HG02884 (cell line): ENCODE measurements around the gene ADAM19.

Experiments
- ATAC-seq: cut with Tn5 transposase; IDR thresholded peaks from one replicate; pipeline ENCODE4 v1.9.1; 2021; ENCODE audit warnings: mild to moderate bottlenecking, moderate library complexity; ENCODE audit not compliant: unreplicated experiment

Gene ADAM19

GRCh38 chr5:157543825-157544622 lies 31.6 kb downstream of the ADAM19 start:
- ATAC-seq, result no peak

DNA sequence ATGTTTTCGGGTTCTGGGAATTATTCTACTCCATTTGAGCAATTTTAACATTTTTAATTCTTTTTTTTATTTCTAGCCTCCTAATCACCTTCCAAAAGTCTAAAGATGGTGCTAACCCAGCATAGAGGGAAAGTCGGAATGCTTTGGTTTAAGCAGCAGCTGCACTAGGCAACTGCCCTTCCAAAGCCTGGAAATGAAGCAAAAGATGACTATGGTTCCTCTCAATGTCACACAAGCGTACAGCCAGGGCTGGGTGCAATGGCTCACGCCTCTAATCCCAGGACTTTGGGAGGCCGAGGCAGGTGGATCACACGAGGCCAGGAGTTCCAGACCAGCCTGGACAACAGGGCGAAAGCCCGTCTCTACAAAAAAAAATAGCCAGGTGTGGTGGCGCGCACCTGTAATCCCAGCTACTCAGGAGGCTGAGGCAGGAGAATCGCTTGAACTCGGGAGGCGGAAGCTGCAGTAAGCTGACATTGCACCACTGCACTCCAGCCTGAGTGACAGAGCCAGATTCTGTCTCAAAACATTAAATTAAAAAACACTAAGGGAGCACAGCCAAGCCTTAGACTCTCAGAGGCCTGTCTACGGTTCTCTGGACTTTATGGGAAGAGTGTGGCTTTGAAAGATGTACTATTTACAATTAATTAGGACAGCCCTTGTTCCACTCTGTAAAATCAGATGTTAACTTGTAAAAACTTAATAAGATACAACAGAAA lies 33.1 kb downstream of the ADAM19 start:
- no peak for ATAC-seq

DNA sequence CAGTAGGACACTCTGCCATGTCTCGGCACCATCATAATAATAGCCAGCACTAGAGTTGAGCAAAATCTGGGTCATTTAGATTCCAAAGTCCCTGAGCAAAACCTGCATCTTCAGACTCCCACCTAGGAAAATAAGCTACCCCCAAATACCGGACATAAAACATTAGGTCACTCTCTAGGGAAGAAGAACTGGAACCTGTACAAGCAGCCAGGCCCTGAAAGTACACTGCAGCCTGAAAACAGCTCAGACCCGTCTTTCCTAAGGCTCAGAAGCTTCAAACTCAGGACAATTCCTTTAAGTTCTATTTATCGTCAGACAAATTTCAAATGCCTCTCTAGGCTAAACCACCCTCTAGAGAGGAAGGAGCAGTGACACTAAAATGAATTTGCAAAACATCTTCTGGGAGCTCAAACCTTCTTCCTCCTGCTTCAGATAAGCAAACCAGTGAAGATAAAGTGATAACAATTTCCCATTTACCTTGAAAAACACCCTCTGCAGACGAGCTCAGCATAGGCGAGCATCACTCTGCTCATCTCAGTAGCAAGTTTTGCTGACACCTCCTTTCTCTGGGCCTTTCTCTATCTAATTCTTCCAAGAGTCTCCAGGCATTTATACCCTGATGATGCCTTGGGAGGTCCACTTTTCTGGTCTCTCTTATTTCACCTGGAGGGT lies 34.0 kb downstream of the ADAM19 start:
- ATAC-seq, result peak; percentile 4

GRCh38 chr5:157540707-157541446 lies 34.7 kb downstream of the ADAM19 start:
- peak; percentile 94 for ATAC-seq

GRCh38 chr5:157540124-157540523 lies 35.5 kb downstream of the ADAM19 start:
- no peak for ATAC-seq

- ATAC-seq, result no peak
Measured at GRCh38 chr5:157539503-157540022, 36.0 kb downstream of the ADAM19 start.

DNA sequence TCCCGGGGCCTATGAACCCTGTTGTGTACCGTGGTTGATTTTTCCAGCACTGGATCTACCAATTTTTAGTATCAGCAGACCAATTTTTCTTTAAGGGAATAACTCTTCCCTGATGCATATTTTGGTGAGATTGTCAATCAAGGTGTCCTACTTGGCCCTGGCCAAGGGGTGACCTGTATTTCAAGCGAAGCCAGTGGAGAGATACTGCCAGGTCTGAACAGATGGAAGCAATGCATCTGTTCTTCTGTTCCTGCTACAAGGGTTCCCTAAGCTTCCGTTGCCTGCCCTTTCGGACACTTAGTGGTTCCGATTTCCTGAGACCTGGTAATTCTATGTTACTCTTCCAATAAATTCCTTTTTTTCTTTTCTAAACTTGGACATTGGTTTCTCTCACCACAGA lies 37.3 kb downstream of the ADAM19 start:
- ATAC-seq, result no peak

- ATAC-seq, result no peak
Measured at GRCh38 chr5:157535042-157535865, 40.3 kb downstream of the ADAM19 start.

GRCh38 chr5:157533011-157533481 lies 42.5 kb downstream of the ADAM19 start:
- no peak for ATAC-seq

DNA sequence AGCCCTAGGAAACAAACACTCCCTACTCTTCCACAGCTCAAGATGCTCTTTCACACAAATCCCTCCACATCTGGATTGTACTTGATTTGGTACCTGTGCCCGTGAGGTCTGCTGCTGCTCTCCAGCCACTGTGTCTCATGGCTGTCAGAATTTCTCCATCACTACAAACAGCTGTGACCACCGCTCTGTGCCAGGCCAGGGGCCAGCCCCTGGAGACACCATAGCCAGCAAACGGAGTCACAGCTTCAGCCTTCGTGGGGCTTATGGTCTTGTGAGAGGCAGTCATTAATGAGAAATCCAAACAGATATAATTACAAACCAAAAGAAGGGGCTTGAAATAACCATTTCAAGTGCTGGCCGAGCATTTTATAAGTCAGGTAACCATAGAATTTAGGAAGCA lies 43.6 kb downstream of the ADAM19 start:
- no peak for ATAC-seq

GRCh38 chr5:157530226-157530972 lies 45.2 kb downstream of the ADAM19 start:
- no peak for ATAC-seq

DNA sequence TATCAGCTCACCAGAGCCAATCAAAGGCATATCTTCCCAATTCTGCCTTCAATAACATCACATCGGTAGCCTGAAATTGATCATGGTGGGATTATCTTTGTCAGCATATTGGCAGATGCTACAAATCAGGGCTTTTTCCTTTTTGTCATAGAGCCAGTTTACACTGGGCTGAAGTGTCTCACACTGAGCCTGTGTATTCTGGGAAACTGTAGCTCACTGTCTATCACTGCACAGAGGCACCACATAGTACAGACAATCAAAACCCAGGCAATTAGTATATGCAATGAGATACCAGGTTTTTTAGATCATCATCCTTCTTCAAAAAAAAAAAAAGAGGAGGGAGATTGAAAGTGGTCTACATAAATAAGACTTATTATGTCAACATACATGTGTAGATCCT lies 46.6 kb downstream of the ADAM19 start:
- ATAC-seq, result no peak

GRCh38 chr5:157528036-157528632 lies 47.4 kb downstream of the ADAM19 start:
- no peak for ATAC-seq

DNA sequence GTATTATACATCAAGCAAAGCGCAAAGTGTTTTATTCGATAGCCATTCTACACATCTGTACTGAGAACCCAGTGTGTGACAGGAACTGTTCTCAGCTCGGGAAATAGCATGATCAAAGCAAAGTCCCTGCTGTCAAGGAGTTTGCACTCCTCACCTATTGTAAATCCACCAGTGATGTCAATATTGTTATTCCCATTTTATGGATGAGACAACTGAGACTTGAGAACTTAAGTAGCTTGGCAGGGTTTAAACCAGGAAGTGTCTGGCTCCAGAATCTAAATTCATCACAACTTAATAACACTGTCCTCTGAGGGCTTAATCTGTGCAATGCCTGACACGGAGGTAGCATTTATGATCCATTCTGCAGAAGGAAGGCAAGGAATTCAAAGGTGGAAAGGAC lies 50.7 kb downstream of the ADAM19 start:
- ATAC-seq, result no peak

- ATAC-seq, result no peak
Measured at GRCh38 chr5:157523976-157524375, 51.6 kb downstream of the ADAM19 start.

GRCh38 chr5:157521704-157522029 lies 53.9 kb downstream of the ADAM19 start:
- no peak for ATAC-seq

DNA sequence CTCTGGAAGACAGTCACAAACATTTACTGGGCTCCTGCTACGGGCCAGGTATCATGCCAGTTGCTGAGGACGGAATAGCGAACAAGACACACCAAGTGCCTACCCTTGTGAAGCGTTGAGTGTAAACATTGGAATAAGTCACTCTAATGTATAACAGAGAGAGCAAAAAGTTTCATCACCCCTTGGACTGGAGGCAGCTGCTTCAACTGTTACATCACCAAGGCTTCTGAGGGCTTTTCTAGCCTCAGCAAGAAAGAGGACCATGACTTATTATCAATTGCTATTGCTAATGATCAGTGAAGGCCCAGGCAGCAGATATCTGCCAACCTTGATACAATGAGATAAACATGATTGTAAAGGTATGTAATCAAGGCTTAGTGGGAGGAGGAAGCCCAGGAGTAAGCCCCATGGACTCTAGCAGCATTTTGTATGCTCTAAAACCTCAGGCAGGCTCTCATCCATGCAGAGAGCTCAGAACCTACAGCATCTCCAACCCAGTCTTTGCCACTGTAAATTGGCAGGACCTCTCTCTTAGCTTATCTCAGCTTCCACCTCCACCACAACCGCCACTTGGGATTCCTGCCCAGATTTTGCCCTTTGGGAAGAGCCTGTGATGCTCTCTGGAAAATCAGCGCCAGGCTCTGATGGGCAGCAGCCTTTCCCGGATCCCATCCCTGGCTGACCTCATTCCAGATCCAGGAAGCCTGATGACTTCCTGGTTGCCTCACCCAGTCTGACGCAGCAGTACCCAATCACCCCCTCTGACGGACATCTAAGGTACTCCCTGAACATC lies 54.5 kb downstream of the ADAM19 start:
- ATAC-seq, result no peak

DNA sequence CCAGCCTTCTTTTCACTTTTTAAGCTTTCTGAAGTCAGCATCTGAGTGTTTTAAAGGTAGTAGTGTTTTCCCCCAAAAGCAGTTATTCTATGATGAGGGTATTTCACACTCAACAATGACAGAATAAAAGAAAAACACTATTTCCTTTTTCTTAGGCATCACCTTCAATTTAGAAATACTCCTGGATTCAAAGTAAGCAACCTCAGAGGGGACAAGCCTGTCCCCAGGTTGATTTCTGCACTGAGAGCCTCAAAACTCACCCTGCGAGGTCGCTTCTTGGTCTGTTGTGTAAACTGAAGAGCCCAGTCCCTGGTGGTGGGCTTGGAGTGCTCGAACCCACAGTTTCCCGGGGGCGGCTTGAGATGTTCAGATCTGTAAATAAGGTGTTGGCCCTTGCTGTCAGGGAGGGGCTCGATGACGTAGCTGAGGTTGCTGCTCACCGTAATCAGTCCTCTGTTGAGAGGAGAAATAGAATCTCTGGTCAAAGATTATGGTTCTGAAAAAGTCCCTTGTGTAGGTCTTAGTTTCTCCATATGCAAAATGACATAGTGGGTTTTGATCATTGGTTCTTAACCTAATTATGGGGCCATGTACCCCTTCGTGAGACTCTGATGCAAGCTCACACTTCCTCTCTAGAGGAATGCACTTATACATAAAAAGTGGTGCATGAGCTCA lies 55.9 kb downstream of the ADAM19 start:
- ATAC-seq, result peak; percentile 45
